Left lung (tissue), 10 donors: ENCODE data around the gene SESN1. TPM values are rescaled to one million over a fixed set of nuclear protein-coding genes. Genes with fewer than 3 reads are reported as not detected.

Experiments
- ATAC-seq: fragments of 200-7000 bp; cut with Tn5 transposase; one replicate; pipeline ENCODE4 v1.9.1; 2020; ENCODE audit warnings: moderate library complexity
- DNase-seq, 4 donors: peaks; one replicate each; pipeline ENCODE4 v3.0.0-alpha.2; 2013 to 2020
- H3K27ac ChIP-seq, 2 donors: fragments of 200-600 bp; sonication (generic) in 1 of 2; one replicate each; pipeline versions ENCODE4 v1.5.0 to v1.8.0; 2020 to 2021
- H3K27me3 ChIP-seq, 2 donors: fragments of 200-600 bp; sonication (generic) in 1 of 2; one replicate each; pipeline versions ENCODE4 v1.5.0 to v1.8.0; 2020 to 2021
- H3K36me3 ChIP-seq, 2 donors: fragments of 200-600 bp; sonication (generic) in 1 of 2; one replicate each; pipeline versions ENCODE4 v1.5.0 to v1.8.0; 2020 to 2021
- H3K4me1 ChIP-seq, 2 donors: fragments of 200-600 bp; one replicate each; pipeline ENCODE4 v1.8.0; 2021
- H3K4me3 ChIP-seq, 2 donors: fragments of 200-600 bp; sonication (generic) in 1 of 2; one replicate each; pipeline versions ENCODE4 v1.5.0 to v1.8.0; 2020 to 2021; ENCODE audit warnings: mild to moderate bottlenecking in 1 of 2
- H3K9me3 ChIP-seq, 2 donors: fragments of 200-600 bp; sonication (generic) in 1 of 2; one replicate each; pipeline versions ENCODE4 v1.5.0 to v1.8.0; 2020 to 2021
- intact Hi-C, 2 donors: fragments of 100-400 bp; cut with DNase I; formaldehyde crosslinking; loops; one replicate each; pipeline versions ENCODE4 v1.11.2 to v1.14.2; 2022
- polyA plus RNA-seq, 6 donors: library from polyadenylated mRNA; unstranded; fragments of 120-200 nt; gene quantifications; one replicate each; pipeline ENCODE4 v1.2.1, GENCODE V29; 2013; ENCODE audit not compliant: insufficient read length in 6 of 6
- total RNA-seq, 2 donors: library from RNA; stranded (reverse); fragmentation: NEBNext Ultra II Directional; extraction: Animal tissue kit (Norgen Biotek cat#: 25700); gene quantifications; one replicate each; pipeline ENCODE4 v1.2.1, GENCODE V29; 2021
- TF ChIP-seq, protein P1 (sequence below), 2 donors: fragments of 200-600 bp; sonication (generic) in 1 of 2; IDR thresholded peaks; one replicate each; pipeline versions ENCODE4 v1.5.0 to v1.8.0; 2021; ENCODE audit warnings: antibody characterized with exemption in 2 of 2
- donor health status: DM: no; HTN: yes; CAD: no.
- donor health status: DM: no; HTN: no; CAD: no.

SESN1 gene
- total and polyA plus RNA-seq, 8 donors: 20.5 to 90.5 (median 65.7) TPM

DNA sequence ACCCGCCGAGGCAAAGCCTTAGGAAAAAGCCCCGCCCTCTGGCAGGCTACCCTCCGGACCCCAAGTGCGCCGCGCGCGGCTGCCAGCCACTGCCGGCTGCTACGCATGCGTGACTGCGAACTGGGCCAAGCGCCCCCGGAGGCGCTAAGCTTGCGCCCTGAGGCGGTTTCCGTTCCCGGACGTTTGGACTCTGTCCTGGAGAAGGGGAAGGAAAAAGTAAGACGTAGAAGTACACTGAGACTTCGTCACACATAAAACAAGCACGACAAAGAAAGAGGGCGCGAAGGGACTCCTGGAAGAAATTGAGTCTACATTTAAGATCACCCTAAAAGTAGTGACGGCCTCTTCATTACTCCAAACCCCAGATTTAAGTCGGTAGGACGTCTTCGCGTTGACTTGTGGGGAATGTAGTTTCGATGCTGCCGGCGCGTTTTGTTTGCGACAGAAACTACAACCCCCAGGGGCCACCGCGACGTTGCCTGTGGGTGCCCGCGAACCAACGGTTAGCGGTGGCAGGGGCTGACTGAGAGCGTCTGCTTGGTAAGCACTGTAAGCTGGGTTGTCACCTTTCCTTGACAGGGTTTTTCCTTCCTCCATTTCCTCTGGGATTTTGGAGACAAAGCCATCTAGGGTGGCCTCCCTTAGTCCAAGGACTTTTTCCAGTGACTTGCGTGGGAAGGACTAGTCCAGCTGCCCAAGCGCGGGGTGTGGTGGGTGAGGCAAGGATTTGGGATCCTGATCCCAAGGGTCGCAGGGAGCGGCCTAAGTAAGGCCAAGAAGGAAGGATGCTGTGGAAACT, 589 bp upstream of the SESN1 start, which contains the start of gene CEP57L1:
TSS of gene CEP57L1 (plus strand) at position 472 of the 799 bp plus-strand sequence. CDS start 49,715 bp downstream, outside the sequence.
- H3K4me3 ChIP-seq: peak within 1 kb of the TSS; percentile 69 to 70
- peak within 1 kb of the TSS; percentile 97 to 99 for H3K27ac ChIP-seq
- H3K4me1 ChIP-seq: peaks cover 0 to 49% of the 10 kb centered on the region in 2 donors
- no peaks in the 10 kb centered on the region for H3K9me3 ChIP-seq
- DNase-seq (peak; percentile 96 to 99 (median 98)), ATAC-seq (peak; percentile 79)
- no peaks in the 10 kb centered on the region for H3K27me3 ChIP-seq
- intact Hi-C loops: no loop called here
- TF ChIP-seq, protein P1, sequence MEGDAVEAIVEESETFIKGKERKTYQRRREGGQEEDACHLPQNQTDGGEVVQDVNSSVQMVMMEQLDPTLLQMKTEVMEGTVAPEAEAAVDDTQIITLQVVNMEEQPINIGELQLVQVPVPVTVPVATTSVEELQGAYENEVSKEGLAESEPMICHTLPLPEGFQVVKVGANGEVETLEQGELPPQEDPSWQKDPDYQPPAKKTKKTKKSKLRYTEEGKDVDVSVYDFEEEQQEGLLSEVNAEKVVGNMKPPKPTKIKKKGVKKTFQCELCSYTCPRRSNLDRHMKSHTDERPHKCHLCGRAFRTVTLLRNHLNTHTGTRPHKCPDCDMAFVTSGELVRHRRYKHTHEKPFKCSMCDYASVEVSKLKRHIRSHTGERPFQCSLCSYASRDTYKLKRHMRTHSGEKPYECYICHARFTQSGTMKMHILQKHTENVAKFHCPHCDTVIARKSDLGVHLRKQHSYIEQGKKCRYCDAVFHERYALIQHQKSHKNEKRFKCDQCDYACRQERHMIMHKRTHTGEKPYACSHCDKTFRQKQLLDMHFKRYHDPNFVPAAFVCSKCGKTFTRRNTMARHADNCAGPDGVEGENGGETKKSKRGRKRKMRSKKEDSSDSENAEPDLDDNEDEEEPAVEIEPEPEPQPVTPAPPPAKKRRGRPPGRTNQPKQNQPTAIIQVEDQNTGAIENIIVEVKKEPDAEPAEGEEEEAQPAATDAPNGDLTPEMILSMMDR (IDR thresholded peaks at IDR 0.05): no peak
- no peaks in the 10 kb centered on the region for H3K36me3 ChIP-seq

DNA sequence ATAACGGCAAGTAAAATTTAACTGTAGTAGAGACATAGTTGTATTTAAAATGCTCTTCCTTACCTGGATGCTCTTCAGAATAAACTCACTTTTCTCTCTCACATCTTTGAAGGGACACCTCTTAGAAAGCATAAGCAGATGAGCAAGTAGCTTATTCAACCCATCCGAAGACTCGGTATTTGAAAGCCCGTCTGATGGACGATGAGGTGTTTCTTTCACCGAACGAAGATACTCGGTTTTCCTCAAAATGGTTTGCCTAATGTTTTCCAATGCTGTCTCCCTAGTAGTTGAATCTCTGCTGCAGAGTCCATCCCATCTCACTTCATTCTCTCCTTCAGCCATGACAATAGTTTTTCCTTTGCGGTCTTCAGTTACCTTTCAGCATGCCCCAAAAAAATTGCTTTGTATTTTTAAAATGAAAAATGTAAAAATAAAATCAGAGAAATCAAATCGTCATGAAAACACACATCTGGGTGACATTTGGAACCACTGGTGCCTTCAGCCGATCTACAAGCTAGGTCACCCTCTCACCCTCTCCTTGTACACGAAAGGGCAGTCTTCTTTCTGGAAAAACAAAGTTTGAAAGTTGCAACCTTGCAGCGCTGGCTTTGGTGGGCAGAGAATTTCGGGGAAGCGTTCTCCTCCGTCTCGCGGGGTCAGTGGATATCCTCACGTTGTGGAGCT, 772 bp downstream of the SESN1 start:
- Histone ChIP-seq H3K4me1 (peaks cover 0 to 54% of the 10 kb centered on the region in 2 donors), H3K27ac (peak overlapping the region; percentile 97 to 99), H3K27me3 (no peaks in the 10 kb centered on the region), H3K36me3 (no peaks in the 10 kb centered on the region), H3K4me3 (peak overlapping the region; percentile 69 to 70), H3K9me3 (no peaks in the 10 kb centered on the region)
- TF ChIP-seq, protein P1 (IDR thresholded peaks at IDR 0.05): no peak
- intact Hi-C loops: no loop called here
- DNase-seq (peak in 1 of 4 donors; percentile 24), ATAC-seq (no peak)

DNA sequence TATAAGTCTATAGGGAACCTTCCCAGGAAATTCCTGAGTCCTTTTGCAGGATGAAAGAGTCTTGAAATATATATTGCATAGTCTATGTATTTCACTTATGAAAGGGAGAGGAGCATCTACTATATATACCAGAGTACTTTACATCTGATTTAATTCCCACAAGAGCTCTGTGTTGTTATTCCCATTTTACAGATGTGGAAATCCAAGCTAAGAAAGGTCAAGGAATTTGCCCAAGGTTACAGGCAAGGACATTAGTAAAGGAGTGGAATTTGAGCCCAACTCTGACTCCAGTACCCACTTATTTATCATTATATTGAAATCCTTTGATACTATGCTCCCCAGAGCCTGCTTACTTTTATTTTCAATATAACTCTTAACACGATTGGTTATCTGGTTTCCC, 2.6 kb downstream of the SESN1 start:
- H3K27ac ChIP-seq: no peak overlapping the region
- intact Hi-C loops: no loop called here
- H3K36me3 ChIP-seq: no peaks in the 10 kb centered on the region
- no peak for ATAC-seq
- H3K9me3 ChIP-seq: no peaks in the 10 kb centered on the region
- TF ChIP-seq, protein P1 (IDR thresholded peaks at IDR 0.05): no peak
- peaks cover 0 to 54% of the 10 kb centered on the region in 2 donors for H3K4me1 ChIP-seq
- no peak for DNase-seq
- no peaks in the 10 kb centered on the region for H3K27me3 ChIP-seq
- peak overlapping the region; percentile 69 to 70 for H3K4me3 ChIP-seq

DNA sequence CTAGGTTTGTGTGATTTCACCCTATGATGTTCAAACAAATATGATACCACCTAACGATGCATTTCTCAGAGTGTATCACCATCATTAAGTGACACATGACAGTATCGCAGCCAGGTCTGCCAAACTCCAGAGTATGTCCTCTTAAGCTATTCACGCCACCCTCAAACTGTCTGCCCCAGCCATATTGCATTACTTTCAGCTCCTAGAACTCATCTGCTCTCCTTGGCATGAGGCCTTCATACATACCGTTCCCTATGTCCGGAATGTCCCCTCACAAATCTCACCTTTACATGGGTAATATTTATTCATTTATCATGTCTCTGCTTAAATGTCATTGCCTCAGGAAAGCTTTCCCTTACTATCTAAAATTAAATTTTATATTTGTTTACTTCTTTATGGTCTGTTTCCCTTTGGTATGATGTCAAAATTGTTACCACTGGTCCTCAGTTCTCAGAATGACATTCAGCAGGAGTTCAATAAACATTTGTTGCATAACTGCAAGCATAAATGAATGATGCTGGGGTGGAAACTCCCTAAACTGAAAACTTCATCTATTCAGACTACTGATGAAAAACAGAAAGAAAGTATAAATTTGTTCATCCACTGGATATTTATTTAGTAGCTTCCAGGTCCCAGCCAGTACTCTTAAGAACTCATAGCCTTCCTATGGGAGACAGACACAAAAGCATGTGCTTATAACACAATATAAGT, 3.2 kb downstream of the SESN1 start:
- no peak for DNase-seq

More for the DNA sequence above, 3.2 kb downstream of the SESN1 start:
- no peak for ATAC-seq
- Histone ChIP-seq H3K36me3 (no peaks in the 10 kb centered on the region), H3K4me3 (peak overlapping the region; percentile 69 to 70), H3K27ac (no peak overlapping the region), H3K9me3 (no peaks in the 10 kb centered on the region), H3K27me3 (no peaks in the 10 kb centered on the region), H3K4me1 (peaks cover 0 to 50% of the 10 kb centered on the region in 2 donors)
- TF ChIP-seq, protein P1 (IDR thresholded peaks at IDR 0.05): no peak
- intact Hi-C loops: no loop called here
